Neural progenitor cell (in vitro differentiated cells): ENCODE measurements around the gene GPN1. TPM values are rescaled to one million over a fixed set of nuclear protein-coding genes. Genes with fewer than 3 reads are reported as not detected.

Experiments
- DNase-seq: peaks from one replicate; pipeline ENCODE4 v3.0.0-alpha.2; 2016; ENCODE audit warnings: low spot score
- H2AFZ ChIP-seq: fragments of 200-600 bp; sonication (generic); replicated peaks from 2 replicates; pipeline ENCODE4 v1.6.1; 2016; ENCODE audit warnings: antibody characterized with exemption
- H3F3A ChIP-seq: fragments of 200-600 bp; sonication (generic); 2 replicates; pipeline ENCODE4 v1.6.1; 2016; ENCODE audit warnings: antibody characterized with exemption, low read depth
- H3K27ac ChIP-seq: fragments of 200-600 bp; sonication (generic); 2 replicates; pipeline ENCODE4 v1.5.1; 2016; ENCODE audit warnings: mild to moderate bottlenecking
- H3K27me3 ChIP-seq: fragments of 200-600 bp; sonication (generic); 2 replicates; pipeline ENCODE4 v1.6.1; 2016; ENCODE audit warnings: mild to moderate bottlenecking, moderate library complexity
- H3K36me3 ChIP-seq: fragments of 200-600 bp; sonication (generic); 2 replicates; pipeline ENCODE4 v1.5.1; 2016
- H3K4me1 ChIP-seq: fragments of 200-600 bp; sonication (generic); 2 replicates; pipeline ENCODE4 v1.6.1; 2016; ENCODE audit warnings: mixed run types
- H3K4me2 ChIP-seq: fragments of 200-600 bp; sonication (generic); 2 replicates; pipeline ENCODE4 v1.6.1; 2016
- H3K4me3 ChIP-seq: fragments of 200-600 bp; sonication (generic); 2 replicates; pipeline ENCODE4 v1.5.1; 2016
- H3K79me2 ChIP-seq: fragments of 200-600 bp; sonication (generic); 2 replicates; pipeline ENCODE4 v1.6.1; 2016; ENCODE audit warnings: low read depth
- H3K9ac ChIP-seq: fragments of 200-600 bp; sonication (generic); 2 replicates; pipeline ENCODE4 v1.6.1; 2016
- H3K9me3 ChIP-seq: fragments of 200-600 bp; sonication (generic); 2 replicates; pipeline ENCODE4 v1.5.1; 2016; ENCODE audit warnings: low read depth
- H4K20me1 ChIP-seq: fragments of 200-600 bp; sonication (generic); 2 replicates; pipeline ENCODE4 v1.6.1; 2016; ENCODE audit warnings: low read depth
- H3K27ac Mint-ChIP-seq: 3 replicates; pipeline ENCODE4 v1.8.0; 2021; ENCODE audit warnings: mixed read lengths
- H3K27me3 Mint-ChIP-seq: 2 replicates; pipeline ENCODE4 v1.8.0; 2022; ENCODE audit warnings: low read depth, mild to moderate bottlenecking, inconsistent platforms, moderate library complexity, mixed read lengths; ENCODE audit not compliant: insufficient read depth
- H3K36me3 Mint-ChIP-seq: 3 replicates; pipeline ENCODE4 v1.8.0; 2021; ENCODE audit warnings: mixed read lengths
- H3K4me1 Mint-ChIP-seq: 3 replicates; pipeline ENCODE4 v1.8.0; 2021; ENCODE audit warnings: mixed read lengths
- H3K4me3 Mint-ChIP-seq: 3 replicates; pipeline ENCODE4 v1.8.0; 2021; ENCODE audit warnings: mild to moderate bottlenecking, moderate library complexity, mixed read lengths
- H3K9me3 Mint-ChIP-seq: 3 replicates; pipeline ENCODE4 v1.8.0; 2020; ENCODE audit warnings: mixed read lengths
- EZH2 ChIP-seq: fragments of 200-600 bp; sonication (generic); IDR thresholded peaks from 2 replicates; pipeline ENCODE4 v1.6.1; 2017; ENCODE audit warnings: antibody characterized with exemption, mild to moderate bottlenecking, moderate library complexity
- EZH2phosphoT487 ChIP-seq: fragments of 200-600 bp; sonication (generic); IDR thresholded peaks from 2 replicates; pipeline ENCODE4 v1.6.1; 2017; ENCODE audit warnings: antibody characterized with exemption
- total RNA-seq: library from RNA; depleted of rRNA; stranded (reverse); fragments of >200 nt; gene quantifications from 2 replicates; pipeline ENCODE4 v1.2.3, GENCODE V29; 2015; ENCODE audit warnings: low replicate concordance
- TF ChIP-seq, protein P1 (sequence below): fragments of 200-600 bp; sonication (generic); IDR thresholded peaks from 2 replicates; pipeline ENCODE4 v1.5.1; 2017; ENCODE audit warnings: antibody characterized with exemption, mild to moderate bottlenecking

The GPN1 gene
- total RNA-seq, 1 donor from 2014 or later, result 59.2 TPM

DNA sequence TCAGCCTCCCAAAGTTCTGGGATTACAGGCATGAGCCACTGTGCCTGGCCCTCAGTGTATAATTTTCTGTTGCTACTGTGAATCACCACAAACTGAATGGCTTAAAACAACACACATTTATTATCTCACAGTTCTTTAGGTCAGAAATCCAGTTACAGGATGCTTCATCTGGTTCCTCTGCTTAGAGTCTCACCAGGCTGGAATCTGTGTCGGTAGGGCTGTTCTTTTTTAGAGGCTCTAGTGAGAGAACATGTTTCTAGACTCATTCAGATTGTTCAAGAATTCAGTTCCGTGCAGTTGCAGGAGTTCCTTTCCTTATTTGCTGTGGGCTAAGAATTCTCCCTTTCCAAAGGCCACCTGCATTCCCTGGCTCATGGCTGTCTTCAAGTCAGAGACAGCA lies 22.2 kb upstream of the GPN1 start:
- H3K27ac Mint-ChIP-seq, result no peak overlapping the region
- H3K4me3 Mint-ChIP-seq, result no peak overlapping the region
- no peaks in the 10 kb centered on the region for H3K9me3 Mint-ChIP-seq
- no peak overlapping the region for H3K27ac ChIP-seq
- TF ChIP-seq, protein P1, sequence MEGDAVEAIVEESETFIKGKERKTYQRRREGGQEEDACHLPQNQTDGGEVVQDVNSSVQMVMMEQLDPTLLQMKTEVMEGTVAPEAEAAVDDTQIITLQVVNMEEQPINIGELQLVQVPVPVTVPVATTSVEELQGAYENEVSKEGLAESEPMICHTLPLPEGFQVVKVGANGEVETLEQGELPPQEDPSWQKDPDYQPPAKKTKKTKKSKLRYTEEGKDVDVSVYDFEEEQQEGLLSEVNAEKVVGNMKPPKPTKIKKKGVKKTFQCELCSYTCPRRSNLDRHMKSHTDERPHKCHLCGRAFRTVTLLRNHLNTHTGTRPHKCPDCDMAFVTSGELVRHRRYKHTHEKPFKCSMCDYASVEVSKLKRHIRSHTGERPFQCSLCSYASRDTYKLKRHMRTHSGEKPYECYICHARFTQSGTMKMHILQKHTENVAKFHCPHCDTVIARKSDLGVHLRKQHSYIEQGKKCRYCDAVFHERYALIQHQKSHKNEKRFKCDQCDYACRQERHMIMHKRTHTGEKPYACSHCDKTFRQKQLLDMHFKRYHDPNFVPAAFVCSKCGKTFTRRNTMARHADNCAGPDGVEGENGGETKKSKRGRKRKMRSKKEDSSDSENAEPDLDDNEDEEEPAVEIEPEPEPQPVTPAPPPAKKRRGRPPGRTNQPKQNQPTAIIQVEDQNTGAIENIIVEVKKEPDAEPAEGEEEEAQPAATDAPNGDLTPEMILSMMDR, result no peak
- TF ChIP-seq EZH2, result no peak
- TF ChIP-seq EZH2phosphoT487, result no peak
- no peaks in the 10 kb centered on the region for H3K4me1 ChIP-seq
- H2AFZ ChIP-seq, result no peak overlapping the region
- no peaks in the 10 kb centered on the region for H3K9me3 ChIP-seq
- H3K27me3 Mint-ChIP-seq, result no peaks in the 10 kb centered on the region
- no peak overlapping the region for H3K4me2 ChIP-seq
- peaks cover 40% of the 10 kb centered on the region for H3K36me3 Mint-ChIP-seq
- H4K20me1 ChIP-seq, result no peaks in the 10 kb centered on the region
- H3K9ac ChIP-seq, result no peak overlapping the region
- H3K36me3 ChIP-seq, result peaks cover 13% of the 10 kb centered on the region
- H3K4me3 ChIP-seq, result no peak overlapping the region
- no peak for DNase-seq
- no peaks in the 10 kb centered on the region for H3F3A ChIP-seq
- no peaks in the 10 kb centered on the region for H3K27me3 ChIP-seq
- no peaks in the 10 kb centered on the region for H3K4me1 Mint-ChIP-seq
- H3K79me2 ChIP-seq, result peaks cover 19% of the 10 kb centered on the region

DNA sequence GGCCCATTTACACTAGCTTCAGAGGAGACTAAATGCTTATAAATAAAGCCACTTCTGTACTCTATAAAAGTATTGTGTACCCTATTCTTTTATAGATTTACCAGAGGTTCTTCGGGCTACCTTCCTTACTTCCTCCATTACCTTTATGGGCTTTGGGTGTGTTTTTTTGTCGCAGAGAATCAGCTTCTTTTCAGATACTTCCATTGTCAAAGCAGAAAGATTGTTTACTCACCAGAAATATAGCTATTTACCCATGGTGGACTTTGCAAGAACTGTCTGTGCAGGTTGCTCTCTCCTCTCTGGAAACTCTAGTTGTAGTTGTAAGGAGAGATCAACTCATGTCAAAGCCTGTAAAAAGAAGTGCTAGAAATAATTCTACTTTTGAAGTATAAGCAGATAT lies 14.9 kb upstream of the GPN1 start:
- H3K36me3 Mint-ChIP-seq, result peaks cover 19% of the 10 kb centered on the region
- no peaks in the 10 kb centered on the region for H3K9me3 Mint-ChIP-seq
- no peak for DNase-seq
- no peak overlapping the region for H3K4me3 ChIP-seq
- no peaks in the 10 kb centered on the region for H4K20me1 ChIP-seq
- H3F3A ChIP-seq, result no peaks in the 10 kb centered on the region
- TF ChIP-seq EZH2 (no peak), EZH2phosphoT487 (no peak)
- TF ChIP-seq, protein P1, result no peak
- H3K4me2 ChIP-seq, result no peak overlapping the region
- H2AFZ ChIP-seq, result no peak overlapping the region
- peaks cover 2% of the 10 kb centered on the region for H3K27me3 Mint-ChIP-seq
- no peaks in the 10 kb centered on the region for H3K27me3 ChIP-seq
- no peak overlapping the region for H3K27ac Mint-ChIP-seq
- H3K9me3 ChIP-seq, result no peaks in the 10 kb centered on the region
- H3K27ac ChIP-seq, result no peak overlapping the region
- no peak overlapping the region for H3K9ac ChIP-seq
- peaks cover 4% of the 10 kb centered on the region for H3K36me3 ChIP-seq
- no peak overlapping the region for H3K4me3 Mint-ChIP-seq
- H3K4me1 Mint-ChIP-seq, result no peaks in the 10 kb centered on the region
- peaks cover 6% of the 10 kb centered on the region for H3K79me2 ChIP-seq
- no peaks in the 10 kb centered on the region for H3K4me1 ChIP-seq

DNA sequence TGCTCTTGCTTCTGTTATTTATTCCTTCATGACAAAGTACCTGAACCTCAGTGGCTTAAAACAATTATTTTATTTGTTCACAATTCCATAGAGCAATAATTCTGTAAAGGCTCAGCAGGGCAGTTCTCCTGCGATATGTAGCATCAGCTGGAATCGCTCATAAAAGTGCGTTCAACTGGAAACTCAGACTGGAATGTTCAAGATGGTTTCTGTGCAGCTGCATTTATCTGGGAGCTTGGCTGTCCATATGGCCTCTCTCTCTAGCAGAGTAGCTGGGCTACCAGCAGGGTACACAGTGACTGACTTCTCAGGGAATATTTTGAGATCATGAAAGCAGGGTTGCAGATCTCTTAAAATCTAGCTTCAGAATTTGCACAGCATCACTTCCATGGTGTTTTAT lies 13.5 kb upstream of the GPN1 start:
- H3K4me1 Mint-ChIP-seq, result no peaks in the 10 kb centered on the region
- H3K4me3 Mint-ChIP-seq, result no peak overlapping the region
- H3K9ac ChIP-seq, result no peak overlapping the region
- H2AFZ ChIP-seq, result no peak overlapping the region
- TF ChIP-seq EZH2 (no peak), EZH2phosphoT487 (no peak)
- TF ChIP-seq, protein P1, result no peak
- H3K4me1 ChIP-seq, result no peaks in the 10 kb centered on the region
- H3K79me2 ChIP-seq, result peaks cover 6% of the 10 kb centered on the region
- no peaks in the 10 kb centered on the region for H3K27me3 ChIP-seq
- no peak for DNase-seq
- no peak overlapping the region for H3K4me2 ChIP-seq
- H3K9me3 Mint-ChIP-seq, result no peaks in the 10 kb centered on the region
- peaks cover 22% of the 10 kb centered on the region for H3K36me3 Mint-ChIP-seq
- H3K4me3 ChIP-seq, result no peak overlapping the region
- H3K27ac ChIP-seq, result no peak overlapping the region
- no peaks in the 10 kb centered on the region for H3K9me3 ChIP-seq
- H3K27me3 Mint-ChIP-seq, result peaks cover 2% of the 10 kb centered on the region
- peaks cover 4% of the 10 kb centered on the region for H3K36me3 ChIP-seq
- H3K27ac Mint-ChIP-seq, result no peak overlapping the region
- no peaks in the 10 kb centered on the region for H4K20me1 ChIP-seq
- no peaks in the 10 kb centered on the region for H3F3A ChIP-seq

DNA sequence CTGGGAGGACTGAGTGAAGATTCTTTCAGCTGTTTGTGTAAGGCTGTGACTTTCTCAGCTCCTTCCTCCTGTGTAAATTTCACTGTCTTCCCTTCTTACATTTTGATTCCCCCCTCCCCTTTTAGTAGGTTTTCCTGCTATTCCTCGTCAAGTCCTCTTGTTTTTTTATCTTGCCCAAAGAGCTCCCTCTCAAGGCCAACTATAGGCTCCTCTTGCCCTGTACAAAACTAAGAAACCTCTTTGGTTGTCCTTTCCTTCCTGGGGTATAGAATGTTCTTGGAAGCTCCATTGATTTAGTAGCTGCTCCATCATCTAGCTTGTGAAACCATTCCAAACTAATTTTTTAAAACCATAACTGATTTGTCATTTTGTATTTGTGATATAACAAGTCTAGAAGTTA lies 7.3 kb upstream of the GPN1 start:
- H3K4me2 ChIP-seq, result no peak overlapping the region
- Mint-ChIP-seq H3K9me3 (no peaks in the 10 kb centered on the region), H3K27ac (no peak overlapping the region), H3K4me1 (no peaks in the 10 kb centered on the region), H3K36me3 (peaks cover 21% of the 10 kb centered on the region), H3K4me3 (no peak overlapping the region), H3K27me3 (no peaks in the 10 kb centered on the region)
- H3K4me3 ChIP-seq, result no peak overlapping the region
- no peaks in the 10 kb centered on the region for H3K79me2 ChIP-seq
- no peaks in the 10 kb centered on the region for H3K36me3 ChIP-seq
- H3K9me3 ChIP-seq, result no peaks in the 10 kb centered on the region
- H4K20me1 ChIP-seq, result no peaks in the 10 kb centered on the region
- peaks cover 10% of the 10 kb centered on the region for H3F3A ChIP-seq
- DNase-seq, result no peak
- no peak for TF ChIP-seq EZH2
- TF ChIP-seq, protein P1, result no peak
- TF ChIP-seq EZH2phosphoT487, result no peak
- no peaks in the 10 kb centered on the region for H3K4me1 ChIP-seq
- no peak overlapping the region for H3K27ac ChIP-seq
- H3K9ac ChIP-seq, result no peak overlapping the region
- no peak overlapping the region for H2AFZ ChIP-seq
- H3K27me3 ChIP-seq, result no peaks in the 10 kb centered on the region
